ENCODE measurements around the gene PODN.

DNA sequence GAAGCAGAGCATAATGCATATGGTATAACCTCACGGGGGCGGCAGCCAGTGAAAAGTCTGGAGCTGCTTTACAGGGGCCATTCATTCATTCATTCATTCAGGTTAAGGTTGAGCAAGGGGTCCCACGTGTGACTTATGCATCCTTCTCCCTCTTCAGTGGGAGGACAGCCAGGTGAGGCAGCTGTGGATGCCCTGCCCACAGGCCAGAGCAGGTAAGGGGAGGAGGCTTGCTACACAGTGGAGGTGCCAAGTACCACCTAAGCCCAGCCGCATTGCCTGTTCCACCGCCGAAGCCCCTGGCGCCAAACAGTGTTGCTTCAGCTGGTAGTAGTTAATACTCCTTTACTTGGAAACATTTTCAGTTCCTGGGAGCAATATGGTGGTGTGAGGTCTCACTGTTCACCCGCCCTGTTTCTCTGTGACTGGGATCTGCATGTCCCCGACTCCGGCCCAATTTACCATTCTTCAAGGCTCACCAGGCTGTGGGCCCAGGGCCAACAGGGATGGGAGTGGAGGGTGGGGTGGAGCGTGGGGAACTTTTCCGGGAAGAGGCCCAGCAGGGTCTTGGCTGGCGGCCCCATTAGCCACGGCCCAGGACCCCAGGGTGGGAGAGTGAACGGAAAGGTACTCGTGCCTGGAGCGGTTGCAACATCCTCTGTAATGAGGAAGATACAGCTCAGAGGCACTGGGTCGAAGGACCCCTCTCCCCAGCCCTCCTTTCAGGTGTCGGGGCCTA lies 722 bp upstream of the PODN start:
- TF ChIP-seq FOXM1 (IDR thresholded peaks at IDR 0.05; ENCODE audit: borderline replicate concordance) (no peak), SUZ12 (IDR thresholded peaks at IDR 0.05) (no peak), HDGF (IDR thresholded peaks at IDR 0.05; ENCODE audit: borderline replicate concordance) (no peak), ELF4 (IDR thresholded peaks at IDR 0.05) (no peak)
